SH-SY5Y (cell line): ENCODE data around the gene MPZ.

Experiments used
- GATA2 ChIP-seq: IDR thresholded peaks from 2 replicates; pipeline ENCODE4 v1.6.1; 2011; ENCODE audit warnings: mild to moderate bottlenecking, low read depth, low read length
- GATA3 ChIP-seq: IDR thresholded peaks from 2 replicates; pipeline ENCODE4 v1.6.1; 2011; ENCODE audit warnings: low read depth, mild to moderate bottlenecking, low read length, moderate library complexity

DNA sequence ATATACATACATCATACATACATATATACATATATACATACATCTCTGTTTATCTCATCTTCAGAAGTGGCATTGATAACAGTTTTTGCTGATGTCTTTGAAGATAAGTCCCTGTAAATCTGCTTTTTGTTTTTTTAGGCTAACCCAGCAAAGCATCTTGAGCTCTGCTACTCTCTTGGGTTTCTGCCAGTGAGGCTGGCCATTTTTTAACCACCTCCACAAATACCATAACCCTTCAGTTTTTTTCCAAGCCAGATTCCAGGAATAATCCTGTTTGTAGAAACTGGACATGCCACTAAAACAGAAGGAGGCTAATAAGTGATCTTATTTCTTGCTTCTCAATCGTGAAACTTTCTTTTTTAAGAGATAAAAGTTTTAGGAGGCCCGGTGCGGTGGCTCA lies 26.0 kb upstream of the MPZ start:
- no peak for TF ChIP-seq GATA2
- TF ChIP-seq GATA3 = no peak
